Keratinocyte (primary cell): Measurements from ENCODE around the gene TRIP6. TPM values are rescaled to one million over a fixed set of nuclear protein-coding genes. Genes with fewer than 3 reads are reported as not detected.

ENCODE experiments used
- DNase-seq: peaks from one replicate; pipeline ENCODE4 v3.0.0-alpha.2; 2011; ENCODE audit warnings: low read depth, missing footprints, low spot score
- FAIRE-seq: peaks from 2 replicates; lab custom pipeline; 2011; peaks lifted over from hg19 to GRCh38; lab: Jason Lieb, UNC
- H2AFZ ChIP-seq: 2 replicates; pipeline ENCODE4 v1.6.0; 2012; ENCODE audit warnings: low read length, control low read depth, inconsistent platforms; ENCODE audit not compliant: control insufficient read depth
- H3K27ac ChIP-seq: 2 replicates; pipeline ENCODE4 v1.5.1; 2011; ENCODE audit warnings: low read length; ENCODE audit not compliant: control insufficient read depth, insufficient read depth
- H3K27me3 ChIP-seq: 3 replicates; pipeline ENCODE4 v1.6.0; 2011; ENCODE audit warnings: low read length; ENCODE audit not compliant: control insufficient read depth, insufficient read depth; ENCODE audit errors: extremely low read depth
- H3K36me3 ChIP-seq, 2 experiments: 2 replicates in 1 of 2; 3 replicates in 1 of 2; pipeline ENCODE4 v1.5.1; 2011; ENCODE audit warnings: low read length in 2 of 2, mild to moderate bottlenecking in 1 of 2; ENCODE audit not compliant: control insufficient read depth in 2 of 2, insufficient read depth in 2 of 2; ENCODE audit errors: extremely low read depth in 1 of 2
- H3K4me1 ChIP-seq: 3 replicates; pipeline ENCODE4 v1.5.1; 2011; ENCODE audit warnings: low read length; ENCODE audit not compliant: control insufficient read depth, insufficient read depth; ENCODE audit errors: extremely low read depth
- H3K4me2 ChIP-seq: 3 replicates; pipeline ENCODE4 v1.6.0; 2011; ENCODE audit warnings: low read depth, low read length; ENCODE audit not compliant: control insufficient read depth, insufficient read depth; ENCODE audit errors: extremely low read depth
- H3K4me3 ChIP-seq, 3 experiments: fragments of 200-600 bp in 1 of 3; sonication (generic) in 1 of 3; 2 replicates in 2 of 3; 3 replicates in 1 of 3; pipeline ENCODE4 v1.5.1; 2011 to 2016; ENCODE audit warnings: low read length in 3 of 3, mild to moderate bottlenecking in 3 of 3, control low read depth in 2 of 3, inconsistent platforms in 1 of 3, low read depth in 1 of 3, mixed read lengths in 1 of 3, mixed run types in 1 of 3, moderate library complexity in 1 of 3; ENCODE audit not compliant: control insufficient read depth in 2 of 3, insufficient read depth in 2 of 3; ENCODE audit errors: extremely low read depth in 1 of 3
- H3K79me2 ChIP-seq: 2 replicates; pipeline ENCODE4 v1.6.0; 2012; ENCODE audit warnings: low read length; ENCODE audit not compliant: control insufficient read depth, insufficient read depth
- H3K9ac ChIP-seq: 3 replicates; pipeline ENCODE4 v1.6.0; 2011; ENCODE audit warnings: low read length; ENCODE audit not compliant: control insufficient read depth, insufficient read depth; ENCODE audit errors: extremely low read depth
- H3K9me1 ChIP-seq: 3 replicates; pipeline ENCODE4 v1.6.0; 2011; ENCODE audit warnings: low read length; ENCODE audit not compliant: control insufficient read depth, insufficient read depth; ENCODE audit errors: extremely low read depth
- H3K9me3 ChIP-seq: 2 replicates; pipeline ENCODE4 v1.5.1; 2012; ENCODE audit warnings: low read depth, low read length; ENCODE audit not compliant: control insufficient read depth
- H4K20me1 ChIP-seq: 3 replicates; pipeline ENCODE4 v1.6.0; 2011; ENCODE audit warnings: low read length; ENCODE audit not compliant: control insufficient read depth, insufficient read depth; ENCODE audit errors: extremely low read depth
- EZH2 ChIP-seq: IDR thresholded peaks from one replicate; pipeline ENCODE4 v1.6.1; 2012; ENCODE audit warnings: inconsistent platforms, mild to moderate bottlenecking, low read length, moderate library complexity
- dilution Hi-C: fragments of 300-500 bp; cut with MboI; formaldehyde crosslinking; loops from one replicate; pipeline ENCODE4 v1.7.0; 2020; ENCODE audit warnings: low sequenced_read_pairs; ENCODE audit not compliant: extremely low pct_ligation_motif_present
- polyA plus RNA-seq, 5 experiments: library from polyadenylated mRNA; depleted of rRNA in 3 of 5; stranded (reverse) in 3 of 5; stranded (forward) in 1 of 5; unstranded in 1 of 5; fragments of >200 nt; gene quantifications; 1 replicate in 1 of 5; 2 replicates in 3 of 5; 3 replicates in 1 of 5; pipeline versions ENCODE4 v1.2.1 to v1.2.3, GENCODE V29; 2011 to 2012; ENCODE audit warnings: missing spikeins in 2 of 5, low read depth in 1 of 5, low replicate concordance in 1 of 5
- TF ChIP-seq, protein P1 (sequence below), 3 experiments: IDR thresholded peaks in 1 of 3; conservative IDR thresholded peaks in 1 of 3; optimal IDR thresholded peaks in 1 of 3; 2 replicates in 2 of 3; 3 replicates in 1 of 3; pipeline versions ENCODE3 to v1.5.1; 2011; ENCODE audit warnings: low read length in 3 of 3, mild to moderate bottlenecking in 3 of 3, moderate library complexity in 2 of 3, control low read depth in 1 of 3, inconsistent platforms in 1 of 3; ENCODE audit not compliant: insufficient read depth in 2 of 3; ENCODE audit errors: extremely low read depth in 1 of 3

The TRIP6 gene
- polyA plus RNA-seq, 1 donor (not counting 4 experiments of a cell fraction or from before 2014, with no cell fraction given), result 83.8 TPM

- dilution Hi-C loops, result no loop called here
Observed at GRCh38 chr7:100818825-100819224, 48.4 kb upstream of the TRIP6 start.

GRCh38 chr7:100819586-100819985 is 47.6 kb upstream of the TRIP6 start:
- no peaks in the 10 kb centered on the region for H3K9me1 ChIP-seq
- no peaks in the 10 kb centered on the region for H3K9me3 ChIP-seq
- H3K4me3 ChIP-seq, result no peak overlapping the region
- FAIRE-seq (no peak), DNase-seq (no peak)
- dilution Hi-C loops, result no loop called here
- H3K27me3 ChIP-seq, result no peaks in the 10 kb centered on the region
- H3K4me2 ChIP-seq, result no peak overlapping the region
- peaks cover 32% of the 10 kb centered on the region for H3K79me2 ChIP-seq
- no peak overlapping the region for H2AFZ ChIP-seq
- no peak overlapping the region for H3K9ac ChIP-seq
- H4K20me1 ChIP-seq, result no peaks in the 10 kb centered on the region
- peaks cover 49 to 61% of the 10 kb centered on the region in 2 experiments for H3K36me3 ChIP-seq
- peaks cover 2% of the 10 kb centered on the region for H3K4me1 ChIP-seq
- H3K27ac ChIP-seq, result no peak overlapping the region
- TF ChIP-seq EZH2, result no peak
- TF ChIP-seq, protein P1, sequence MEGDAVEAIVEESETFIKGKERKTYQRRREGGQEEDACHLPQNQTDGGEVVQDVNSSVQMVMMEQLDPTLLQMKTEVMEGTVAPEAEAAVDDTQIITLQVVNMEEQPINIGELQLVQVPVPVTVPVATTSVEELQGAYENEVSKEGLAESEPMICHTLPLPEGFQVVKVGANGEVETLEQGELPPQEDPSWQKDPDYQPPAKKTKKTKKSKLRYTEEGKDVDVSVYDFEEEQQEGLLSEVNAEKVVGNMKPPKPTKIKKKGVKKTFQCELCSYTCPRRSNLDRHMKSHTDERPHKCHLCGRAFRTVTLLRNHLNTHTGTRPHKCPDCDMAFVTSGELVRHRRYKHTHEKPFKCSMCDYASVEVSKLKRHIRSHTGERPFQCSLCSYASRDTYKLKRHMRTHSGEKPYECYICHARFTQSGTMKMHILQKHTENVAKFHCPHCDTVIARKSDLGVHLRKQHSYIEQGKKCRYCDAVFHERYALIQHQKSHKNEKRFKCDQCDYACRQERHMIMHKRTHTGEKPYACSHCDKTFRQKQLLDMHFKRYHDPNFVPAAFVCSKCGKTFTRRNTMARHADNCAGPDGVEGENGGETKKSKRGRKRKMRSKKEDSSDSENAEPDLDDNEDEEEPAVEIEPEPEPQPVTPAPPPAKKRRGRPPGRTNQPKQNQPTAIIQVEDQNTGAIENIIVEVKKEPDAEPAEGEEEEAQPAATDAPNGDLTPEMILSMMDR (optimal IDR thresholded peaks at IDR 0.05 in 1 of 3, IDR thresholded peaks at IDR 0.05 in 1 of 3, conservative IDR thresholded peaks at IDR 0.05 in 1 of 3; ENCODE audit: extremely low read depth in 1 of 3, insufficient read depth in 2 of 3, low read length in 3 of 3), result no peak

More at GRCh38 chr7:100818825-100819224, 48.4 kb upstream of the TRIP6 start:
- peaks cover 24% of the 10 kb centered on the region for H3K79me2 ChIP-seq
- H3K27ac ChIP-seq, result no peak overlapping the region
- no peak for DNase-seq
- no peak for TF ChIP-seq EZH2
- TF ChIP-seq, protein P1 (optimal IDR thresholded peaks at IDR 0.05 in 1 of 3, IDR thresholded peaks at IDR 0.05 in 1 of 3, conservative IDR thresholded peaks at IDR 0.05 in 1 of 3; ENCODE audit: extremely low read depth in 1 of 3, insufficient read depth in 2 of 3, low read length in 3 of 3), result no peak
- no peak overlapping the region for H2AFZ ChIP-seq
- no peaks in the 10 kb centered on the region for H3K4me1 ChIP-seq
- H3K9me1 ChIP-seq, result no peaks in the 10 kb centered on the region
- no peaks in the 10 kb centered on the region for H3K9me3 ChIP-seq
- no peak overlapping the region for H3K9ac ChIP-seq
- H4K20me1 ChIP-seq, result no peaks in the 10 kb centered on the region
- peaks cover 51 to 57% of the 10 kb centered on the region in 2 experiments for H3K36me3 ChIP-seq
- H3K27me3 ChIP-seq, result no peaks in the 10 kb centered on the region
- no peak overlapping the region for H3K4me3 ChIP-seq
- H3K4me2 ChIP-seq, result no peak overlapping the region
- FAIRE-seq, result no peak
